NCI-H1105 (cell line): ENCODE measurements around the gene ADRA2B.
"Not testable (repeated sequence)": the region's sequence is repeated elsewhere in the genome, so short reads cannot be mapped to it uniquely, and the experiment has no call there.

ENCODE experiments used
- DNase-seq: peaks from one replicate; lab custom pipeline; 2025; lab: John Stamatoyannopoulos, UW

The ADRA2B gene

GRCh38 chr2:96116424-96116878 lies at the start of gene ADRA2B:
TSS of gene ADRA2B (minus strand) at chr2:96116571. CDS start at chr2:96116149, 422 bp downstream.
- no peak for DNase-seq

- no peak for DNase-seq
These were observed 48.3 kb upstream of the ADRA2B start for GRCh38 chr2:96164459-96165184.

- no peak for DNase-seq
These were observed 47.5 kb upstream of the ADRA2B start for GRCh38 chr2:96163768-96164429.

GRCh38 chr2:96163415-96163767 lies 47.0 kb upstream of the ADRA2B start:
- no peak for DNase-seq

- DNase-seq = no peak
These were observed 45.5 kb upstream of the ADRA2B start for GRCh38 chr2:96161898-96162297.

GRCh38 chr2:96160366-96160765 lies 44.0 kb upstream of the ADRA2B start:
- DNase-seq = not testable (repeated sequence)

GRCh38 chr2:96159084-96159830 lies 42.9 kb upstream of the ADRA2B start:
- DNase-seq = no peak

GRCh38 chr2:96158554-96158940 lies 42.2 kb upstream of the ADRA2B start:
- DNase-seq = no peak

GRCh38 chr2:96157649-96158553 lies 41.5 kb upstream of the ADRA2B start:
- DNase-seq = no peak

GRCh38 chr2:96156926-96157648 lies 40.7 kb upstream of the ADRA2B start:
- no peak for DNase-seq

GRCh38 chr2:96156011-96156820 lies 39.8 kb upstream of the ADRA2B start:
- no peak for DNase-seq

GRCh38 chr2:96154506-96155380 lies 38.4 kb upstream of the ADRA2B start:
- no peak for DNase-seq

GRCh38 chr2:96153991-96154431 lies 37.6 kb upstream of the ADRA2B start:
- DNase-seq = no peak

GRCh38 chr2:96153291-96153713 lies 36.9 kb upstream of the ADRA2B start:
- DNase-seq = no peak

- DNase-seq = no peak
These were observed 36.2 kb upstream of the ADRA2B start for GRCh38 chr2:96152304-96153161.

- DNase-seq = no peak
These were observed 35.4 kb upstream of the ADRA2B start for GRCh38 chr2:96151595-96152303.

GRCh38 chr2:96150791-96151594 lies 34.6 kb upstream of the ADRA2B start:
- DNase-seq = no peak
